Neural progenitor cell (in vitro differentiated cells): Measurements from ENCODE around the gene TYMP.

Source experiments
- EZH2 ChIP-seq: fragments of 200-600 bp; sonication (generic); IDR thresholded peaks from 2 replicates; pipeline ENCODE4 v1.6.1; 2017; ENCODE audit warnings: antibody characterized with exemption, mild to moderate bottlenecking, moderate library complexity
- EZH2phosphoT487 ChIP-seq: fragments of 200-600 bp; sonication (generic); IDR thresholded peaks from 2 replicates; pipeline ENCODE4 v1.6.1; 2017; ENCODE audit warnings: antibody characterized with exemption
- TF ChIP-seq, protein P1 (sequence below): fragments of 200-600 bp; sonication (generic); IDR thresholded peaks from 2 replicates; pipeline ENCODE4 v1.5.1; 2017; ENCODE audit warnings: antibody characterized with exemption, mild to moderate bottlenecking

DNA sequence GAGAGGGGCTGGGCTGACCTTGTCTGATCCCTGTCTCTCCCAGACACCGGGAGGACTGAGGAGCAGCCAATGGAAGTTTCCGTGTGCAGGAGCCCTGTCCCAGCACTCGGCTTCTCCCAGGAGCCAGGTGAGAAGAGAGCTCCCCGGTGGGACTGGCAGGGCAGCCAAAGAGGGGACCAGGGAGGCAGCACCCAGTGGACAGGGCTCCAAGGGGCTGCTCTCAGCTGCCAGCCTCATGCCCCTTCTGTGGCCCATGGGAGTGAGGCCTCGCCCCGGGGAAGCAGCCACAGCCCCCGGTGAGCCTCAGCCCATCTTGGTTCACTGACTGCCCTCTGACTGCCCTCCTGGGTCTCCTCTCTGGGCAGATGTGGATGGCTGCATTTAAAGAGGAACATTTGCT lies 11.2 kb downstream of the TYMP start:
- TF ChIP-seq, protein P1, sequence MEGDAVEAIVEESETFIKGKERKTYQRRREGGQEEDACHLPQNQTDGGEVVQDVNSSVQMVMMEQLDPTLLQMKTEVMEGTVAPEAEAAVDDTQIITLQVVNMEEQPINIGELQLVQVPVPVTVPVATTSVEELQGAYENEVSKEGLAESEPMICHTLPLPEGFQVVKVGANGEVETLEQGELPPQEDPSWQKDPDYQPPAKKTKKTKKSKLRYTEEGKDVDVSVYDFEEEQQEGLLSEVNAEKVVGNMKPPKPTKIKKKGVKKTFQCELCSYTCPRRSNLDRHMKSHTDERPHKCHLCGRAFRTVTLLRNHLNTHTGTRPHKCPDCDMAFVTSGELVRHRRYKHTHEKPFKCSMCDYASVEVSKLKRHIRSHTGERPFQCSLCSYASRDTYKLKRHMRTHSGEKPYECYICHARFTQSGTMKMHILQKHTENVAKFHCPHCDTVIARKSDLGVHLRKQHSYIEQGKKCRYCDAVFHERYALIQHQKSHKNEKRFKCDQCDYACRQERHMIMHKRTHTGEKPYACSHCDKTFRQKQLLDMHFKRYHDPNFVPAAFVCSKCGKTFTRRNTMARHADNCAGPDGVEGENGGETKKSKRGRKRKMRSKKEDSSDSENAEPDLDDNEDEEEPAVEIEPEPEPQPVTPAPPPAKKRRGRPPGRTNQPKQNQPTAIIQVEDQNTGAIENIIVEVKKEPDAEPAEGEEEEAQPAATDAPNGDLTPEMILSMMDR: no peak
- no peak for TF ChIP-seq EZH2
- TF ChIP-seq EZH2phosphoT487: no peak
